SK-N-SH (cell line): Measurements from ENCODE around the gene LAGE3.

Source experiments
- EZH2phosphoT487 ChIP-seq: fragments of 200-600 bp; sonication (generic); IDR thresholded peaks from 2 replicates; pipeline ENCODE4 v1.6.1; 2017; ENCODE audit warnings: low read depth, mixed run types, mild to moderate bottlenecking, antibody characterized with exemption, moderate library complexity, borderline replicate concordance
- JUND ChIP-seq: IDR thresholded peaks from 2 replicates; pipeline ENCODE4 v1.4.0; 2012
- MXI1 ChIP-seq: IDR thresholded peaks from 2 replicates; pipeline ENCODE4 v1.6.1; 2012; ENCODE audit warnings: mild to moderate bottlenecking, low read depth, low read length, improper control_type of control experiment
- POLR2AphosphoS5 ChIP-seq: IDR thresholded peaks from 2 replicates; pipeline ENCODE4 v1.6.1; 2012; ENCODE audit warnings: low read depth, low read length
- RCOR1 ChIP-seq: fragments of 150-350 bp; IDR thresholded peaks from 2 replicates; pipeline ENCODE4 v1.6.1; 2017; ENCODE audit warnings: antibody characterized with exemption, low read length
- TAF1 ChIP-seq: IDR thresholded peaks from 2 replicates; pipeline ENCODE4 v1.6.1; 2012; ENCODE audit warnings: low read depth, mild to moderate bottlenecking, low read length, moderate library complexity, borderline replicate concordance
- TEAD4 ChIP-seq: IDR thresholded peaks from 2 replicates; pipeline ENCODE4 v1.4.0; 2012; ENCODE audit warnings: mild to moderate bottlenecking, borderline replicate concordance; ENCODE audit not compliant: insufficient read depth
- TF ChIP-seq, protein P1 (sequence below): fragments of 200-600 bp; sonication (generic); IDR thresholded peaks from 2 replicates; pipeline ENCODE4 v1.6.1; 2017; ENCODE audit warnings: antibody characterized with exemption, mild to moderate bottlenecking, moderate library complexity
- TF ChIP-seq, protein P2 (sequence below): IDR thresholded peaks from 2 replicates; pipeline ENCODE4 v1.4.0; 2012; ENCODE audit warnings: low read depth, borderline replicate concordance

DNA sequence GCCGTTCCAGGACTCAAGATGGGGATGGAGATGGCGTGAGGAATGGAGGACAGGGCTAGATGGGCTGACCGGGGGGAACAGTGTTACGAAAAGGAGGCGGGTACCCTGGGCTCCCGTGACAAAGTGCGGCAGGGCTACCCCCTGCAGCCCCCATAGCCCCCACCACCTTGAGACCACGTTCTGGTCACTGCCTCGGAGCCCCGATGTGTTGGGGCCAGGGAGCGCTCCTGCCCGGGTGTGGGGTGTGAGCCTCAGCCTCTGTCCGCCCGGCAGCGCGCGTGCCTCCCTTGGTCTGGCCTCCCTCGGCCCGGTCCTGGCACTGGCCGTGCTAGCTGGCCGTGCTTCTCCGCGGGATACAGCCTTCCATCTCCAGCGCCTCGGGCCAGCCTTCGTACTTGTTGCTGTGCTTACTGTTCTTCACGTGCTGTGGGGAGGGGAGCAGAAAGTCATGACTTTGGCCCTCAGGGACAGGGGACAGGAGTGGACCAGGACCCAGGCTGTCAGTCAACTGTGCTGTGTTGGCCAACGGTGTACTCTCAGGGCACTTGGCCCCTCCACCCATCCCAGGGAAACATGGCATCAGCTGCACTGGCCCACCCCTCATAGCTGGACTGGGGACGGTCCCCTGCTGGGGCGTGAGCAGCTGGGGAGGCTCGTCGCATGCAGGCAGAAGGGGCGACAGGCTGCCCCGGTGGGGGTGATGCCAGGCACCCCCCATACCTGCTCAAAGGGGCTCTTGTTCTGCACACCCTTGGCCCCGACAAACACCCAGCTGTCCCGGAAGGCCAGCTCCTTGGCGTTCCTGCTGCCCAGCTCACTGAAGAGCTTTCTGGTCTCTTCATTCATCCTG lies 27.6 kb upstream of the LAGE3 start:
- TF ChIP-seq, protein P1, sequence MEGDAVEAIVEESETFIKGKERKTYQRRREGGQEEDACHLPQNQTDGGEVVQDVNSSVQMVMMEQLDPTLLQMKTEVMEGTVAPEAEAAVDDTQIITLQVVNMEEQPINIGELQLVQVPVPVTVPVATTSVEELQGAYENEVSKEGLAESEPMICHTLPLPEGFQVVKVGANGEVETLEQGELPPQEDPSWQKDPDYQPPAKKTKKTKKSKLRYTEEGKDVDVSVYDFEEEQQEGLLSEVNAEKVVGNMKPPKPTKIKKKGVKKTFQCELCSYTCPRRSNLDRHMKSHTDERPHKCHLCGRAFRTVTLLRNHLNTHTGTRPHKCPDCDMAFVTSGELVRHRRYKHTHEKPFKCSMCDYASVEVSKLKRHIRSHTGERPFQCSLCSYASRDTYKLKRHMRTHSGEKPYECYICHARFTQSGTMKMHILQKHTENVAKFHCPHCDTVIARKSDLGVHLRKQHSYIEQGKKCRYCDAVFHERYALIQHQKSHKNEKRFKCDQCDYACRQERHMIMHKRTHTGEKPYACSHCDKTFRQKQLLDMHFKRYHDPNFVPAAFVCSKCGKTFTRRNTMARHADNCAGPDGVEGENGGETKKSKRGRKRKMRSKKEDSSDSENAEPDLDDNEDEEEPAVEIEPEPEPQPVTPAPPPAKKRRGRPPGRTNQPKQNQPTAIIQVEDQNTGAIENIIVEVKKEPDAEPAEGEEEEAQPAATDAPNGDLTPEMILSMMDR, result no peak
- no peak for TF ChIP-seq POLR2AphosphoS5
- TF ChIP-seq RCOR1, result no peak
- TF ChIP-seq MXI1, result no peak
- TF ChIP-seq, protein P2, sequence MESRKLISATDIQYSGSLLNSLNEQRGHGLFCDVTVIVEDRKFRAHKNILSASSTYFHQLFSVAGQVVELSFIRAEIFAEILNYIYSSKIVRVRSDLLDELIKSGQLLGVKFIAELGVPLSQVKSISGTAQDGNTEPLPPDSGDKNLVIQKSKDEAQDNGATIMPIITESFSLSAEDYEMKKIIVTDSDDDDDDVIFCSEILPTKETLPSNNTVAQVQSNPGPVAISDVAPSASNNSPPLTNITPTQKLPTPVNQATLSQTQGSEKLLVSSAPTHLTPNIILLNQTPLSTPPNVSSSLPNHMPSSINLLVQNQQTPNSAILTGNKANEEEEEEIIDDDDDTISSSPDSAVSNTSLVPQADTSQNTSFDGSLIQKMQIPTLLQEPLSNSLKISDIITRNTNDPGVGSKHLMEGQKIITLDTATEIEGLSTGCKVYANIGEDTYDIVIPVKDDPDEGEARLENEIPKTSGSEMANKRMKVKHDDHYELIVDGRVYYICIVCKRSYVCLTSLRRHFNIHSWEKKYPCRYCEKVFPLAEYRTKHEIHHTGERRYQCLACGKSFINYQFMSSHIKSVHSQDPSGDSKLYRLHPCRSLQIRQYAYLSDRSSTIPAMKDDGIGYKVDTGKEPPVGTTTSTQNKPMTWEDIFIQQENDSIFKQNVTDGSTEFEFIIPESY, result no peak
- no peak for TF ChIP-seq EZH2phosphoT487
- no peak for TF ChIP-seq TEAD4
- TF ChIP-seq JUND, result no peak
- TF ChIP-seq TAF1, result no peak
